A549 treated with DMSO at 1 μM for 4 hours (cell line): ENCODE measurements around the gene MAP1LC3C. TPM values are rescaled to one million over a fixed set of nuclear protein-coding genes. Genes with fewer than 3 reads are reported as not detected.

Source experiments
- total RNA-seq: library from RNA; stranded (reverse); fragments of 200-300 nt; extraction: Qiagen RNA extraction; gene quantifications from 5 replicates; pipeline ENCODE4 v1.2.3, GENCODE V29; 2022; ENCODE audit warnings: low read depth

Gene MAP1LC3C
- 0.18 to 0.26 TPM (median 0.24 TPM) in 5 replicates for total RNA-seq

DNA sequence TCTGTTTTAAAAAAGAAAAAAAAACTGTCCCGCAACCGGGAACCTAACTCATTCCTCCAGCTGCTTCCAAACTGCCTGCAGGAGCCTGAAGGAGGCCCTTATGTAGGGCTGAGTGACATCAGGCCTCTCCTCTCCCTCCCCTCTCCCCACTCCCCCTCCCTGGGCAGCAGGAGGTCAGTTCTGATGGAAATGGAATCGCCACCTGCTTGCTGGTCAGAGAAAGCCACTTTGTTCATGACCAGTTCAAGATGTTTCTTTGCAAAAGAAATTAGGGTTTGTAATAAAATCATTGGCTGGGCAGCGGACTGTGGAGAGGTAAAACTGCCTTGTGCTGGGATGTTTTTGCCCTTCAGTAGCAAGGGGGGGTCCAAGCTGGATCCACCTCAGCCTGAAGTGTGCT lies at the start of gene MAP1LC3C:
MAP1LC3C (minus strand) TSS at position 73 of the 400 bp plus-strand sequence. CDS start 90 bp downstream, outside the sequence.

DNA sequence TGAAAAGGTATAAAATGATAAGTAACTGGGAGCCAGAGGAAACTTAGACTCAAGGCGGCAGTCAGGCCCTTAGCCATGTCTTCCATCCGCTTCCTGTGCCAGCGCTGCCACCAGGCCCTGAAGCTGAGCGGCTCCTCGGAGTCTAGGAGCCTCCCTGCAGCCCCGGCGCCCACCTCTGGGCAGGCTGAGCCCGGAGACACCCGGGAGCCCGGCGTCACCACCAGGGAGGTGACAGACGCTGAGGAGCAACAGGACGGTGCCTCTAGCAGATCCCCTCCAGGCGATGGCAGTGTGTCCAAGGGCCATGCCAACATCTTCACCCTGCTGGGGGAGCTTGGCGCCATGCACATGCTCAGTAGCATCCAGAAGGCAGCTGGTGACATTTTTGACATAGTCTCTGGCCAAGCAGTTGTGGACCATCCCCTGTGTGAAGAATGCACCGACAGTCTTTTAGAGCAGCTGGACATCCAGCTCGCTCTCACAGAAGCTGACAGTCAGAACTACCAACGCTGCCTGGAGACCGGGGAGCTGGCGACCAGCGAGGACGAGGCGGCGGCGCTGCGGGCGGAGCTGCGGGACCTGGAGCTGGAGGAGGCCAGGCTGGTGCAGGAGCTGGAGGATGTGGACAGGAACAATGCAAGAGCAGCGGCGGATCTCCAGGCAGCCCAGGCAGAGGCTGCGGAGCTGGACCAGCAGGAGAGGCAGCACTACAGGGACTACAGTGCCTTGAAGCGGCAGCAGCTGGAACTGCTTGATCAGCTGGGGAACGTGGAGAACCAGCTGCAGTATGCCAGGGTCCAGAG lies 41.0 kb downstream of the MAP1LC3C start, which contains the start of gene BECN2:
BECN2 (plus strand) TSS at position 76 of the 803 bp plus-strand sequence; CDS start at position 76, 0 bp downstream.

Other genes with a start within 250 kb of the MAP1LC3C start
- 23.9 to 35.9 TPM (median 31.0 TPM) in 5 replicates for gene EXO1, start 150.9 kb downstream of the MAP1LC3C start, total RNA-seq
- gene BECN2, start 41.3 kb downstream of the MAP1LC3C start, total RNA-seq: not detected in 5 replicates